Erythroblast (primary cell): ENCODE results near the gene SAMD4B.

Experiments used
- GATA1 ChIP-seq: IDR thresholded peaks from 2 replicates; pipeline ENCODE4 v1.6.1; 2011; ENCODE audit warnings: low read depth, mild to moderate bottlenecking, control low read depth, low read length, moderate library complexity
- POLR2A ChIP-seq: IDR thresholded peaks from 2 replicates; pipeline ENCODE4 v1.6.1; 2011; ENCODE audit warnings: mild to moderate bottlenecking, low read length

GRCh38 chr19:39410831-39411080 lies 68.5 kb downstream of the SAMD4B start:
- no peak for TF ChIP-seq POLR2A
- TF ChIP-seq GATA1: no peak
